ENCODE results near the gene PHC1. TPM values are rescaled to one million over a fixed set of nuclear protein-coding genes. Genes with fewer than 3 reads are reported as not detected.
A peak's percentile ranks its signal among the peaks of the same experiment; 100 is the strongest.

Gene PHC1
- total RNA-seq, 1 experiment from 2014 or later: 23.4 TPM

- H3K4me1 ChIP-seq (replicated peaks): peaks cover 8% of the 10 kb centered on the region
- peak within 1 kb of the TSS; percentile 64 for H3K4me3 ChIP-seq
- DNase-seq (ENCODE audit: low read depth in 1 of 2, low spot score in 2 of 2): peak; percentile 92 to 97
- H3K9me3 ChIP-seq (replicated peaks): no peaks in the 10 kb centered on the region
- no peaks in the 10 kb centered on the region for H3K27me3 ChIP-seq (replicated peaks)
- peak within 1 kb of the TSS; percentile 81 for H3K27ac ChIP-seq
- H3K36me3 ChIP-seq: peaks cover 19% of the 10 kb centered on the region
These were observed 35.3 kb downstream of the PHC1 start, which contains the start of gene M6PR for GRCh38 chr12:8949342-8950220. Gene M6PR (minus strand): TSS chr12:8949645. CDS start chr12:8946404, 3,241 bp downstream.

GRCh38 chr12:8950221-8950527 is 35.9 kb downstream of the PHC1 start:
- Histone ChIP-seq H3K9me3 (replicated peaks) (no peaks in the 10 kb centered on the region), H3K4me1 (replicated peaks) (peaks cover 8% of the 10 kb centered on the region), H3K27ac (peak overlapping the region; percentile 81), H3K27me3 (replicated peaks) (no peaks in the 10 kb centered on the region), H3K4me3 (peak overlapping the region; percentile 64), H3K36me3 (peaks cover 13% of the 10 kb centered on the region)
- DNase-seq (ENCODE audit: low read depth in 1 of 2, low spot score in 2 of 2): no peak

- Histone ChIP-seq H3K4me1 (replicated peaks) (peaks cover 8% of the 10 kb centered on the region), H3K27ac (no peak overlapping the region), H3K36me3 (peaks cover 6% of the 10 kb centered on the region; the same call in 1 of the 2 replicates), H3K9me3 (replicated peaks) (no peaks in the 10 kb centered on the region), H3K27me3 (replicated peaks) (no peaks in the 10 kb centered on the region), H3K4me3 (peak overlapping the region; percentile 64)
- no peak for DNase-seq (ENCODE audit: low read depth in 1 of 2, low spot score in 2 of 2)
These were observed 36.6 kb downstream of the PHC1 start for GRCh38 chr12:8950702-8951478.

GRCh38 chr12:8951744-8952143 is 37.4 kb downstream of the PHC1 start:
- H3K9me3 ChIP-seq (replicated peaks): no peaks in the 10 kb centered on the region
- H3K27ac ChIP-seq: no peak overlapping the region
- peaks cover 8% of the 10 kb centered on the region for H3K4me1 ChIP-seq (replicated peaks)
- no peak for DNase-seq (ENCODE audit: low read depth in 1 of 2, low spot score in 2 of 2)
- no peaks in the 10 kb centered on the region for H3K27me3 ChIP-seq (replicated peaks)
- H3K4me3 ChIP-seq: no peak overlapping the region
- no peaks in the 10 kb centered on the region for H3K36me3 ChIP-seq

- H3K9me3 ChIP-seq (replicated peaks): no peaks in the 10 kb centered on the region
- H3K27me3 ChIP-seq (replicated peaks): no peaks in the 10 kb centered on the region
- H3K27ac ChIP-seq: no peak overlapping the region
- H3K4me1 ChIP-seq (replicated peaks): no peaks in the 10 kb centered on the region
- no peak for DNase-seq (ENCODE audit: low read depth in 1 of 2, low spot score in 2 of 2)
- no peaks in the 10 kb centered on the region for H3K36me3 ChIP-seq
- H3K4me3 ChIP-seq: no peak overlapping the region
These were observed 39.6 kb downstream of the PHC1 start for GRCh38 chr12:8953773-8954402.

- Histone ChIP-seq H3K27ac (no peak overlapping the region), H3K27me3 (replicated peaks) (no peaks in the 10 kb centered on the region), H3K9me3 (replicated peaks) (no peaks in the 10 kb centered on the region), H3K4me1 (replicated peaks) (no peaks in the 10 kb centered on the region), H3K36me3 (no peaks in the 10 kb centered on the region), H3K4me3 (no peak overlapping the region)
- DNase-seq (ENCODE audit: low read depth in 1 of 2, low spot score in 2 of 2): no peak
These were observed 41.8 kb downstream of the PHC1 start for GRCh38 chr12:8956073-8956472.

GRCh38 chr12:8956772-8957171 is 42.5 kb downstream of the PHC1 start:
- H3K36me3 ChIP-seq: no peaks in the 10 kb centered on the region
- no peaks in the 10 kb centered on the region for H3K9me3 ChIP-seq (replicated peaks)
- no peaks in the 10 kb centered on the region for H3K27me3 ChIP-seq (replicated peaks)
- no peak overlapping the region for H3K27ac ChIP-seq
- no peak overlapping the region for H3K4me3 ChIP-seq
- DNase-seq (ENCODE audit: low read depth in 1 of 2, low spot score in 2 of 2): no peak
- H3K4me1 ChIP-seq (replicated peaks): no peaks in the 10 kb centered on the region

- H3K4me1 ChIP-seq (replicated peaks): no peaks in the 10 kb centered on the region
- H3K36me3 ChIP-seq: no peaks in the 10 kb centered on the region
- H3K9me3 ChIP-seq (replicated peaks): no peaks in the 10 kb centered on the region
- no peak overlapping the region for H3K27ac ChIP-seq
- DNase-seq (ENCODE audit: low read depth in 1 of 2, low spot score in 2 of 2): no peak
- H3K27me3 ChIP-seq (replicated peaks): no peaks in the 10 kb centered on the region
- no peak overlapping the region for H3K4me3 ChIP-seq
These were observed 43.3 kb downstream of the PHC1 start for GRCh38 chr12:8957561-8957960.

GRCh38 chr12:8958066-8958465 is 43.8 kb downstream of the PHC1 start:
- DNase-seq (ENCODE audit: low read depth in 1 of 2, low spot score in 2 of 2): no peak
- no peak overlapping the region for H3K27ac ChIP-seq
- no peaks in the 10 kb centered on the region for H3K36me3 ChIP-seq
- H3K4me3 ChIP-seq: no peak overlapping the region
- H3K27me3 ChIP-seq (replicated peaks): no peaks in the 10 kb centered on the region
- H3K9me3 ChIP-seq (replicated peaks): no peaks in the 10 kb centered on the region
- no peaks in the 10 kb centered on the region for H3K4me1 ChIP-seq (replicated peaks)

- H3K4me1 ChIP-seq (replicated peaks): no peaks in the 10 kb centered on the region
- no peaks in the 10 kb centered on the region for H3K36me3 ChIP-seq
- no peaks in the 10 kb centered on the region for H3K9me3 ChIP-seq (replicated peaks)
- no peak overlapping the region for H3K4me3 ChIP-seq
- H3K27me3 ChIP-seq (replicated peaks): no peaks in the 10 kb centered on the region
- no peak overlapping the region for H3K27ac ChIP-seq
- DNase-seq (ENCODE audit: low read depth in 1 of 2, low spot score in 2 of 2): no peak
These were observed 45.9 kb downstream of the PHC1 start for GRCh38 chr12:8960176-8960575.

GRCh38 chr12:8968761-8969160 is 54.5 kb downstream of the PHC1 start:
- Histone ChIP-seq H3K27me3 (replicated peaks) (no peaks in the 10 kb centered on the region), H3K4me3 (no peak overlapping the region), H3K9me3 (replicated peaks) (0 out of 2 replicates have a peak, but pooled peaks cover 6% of the 10 kb centered on the region), H3K27ac (no peak overlapping the region), H3K36me3 (no peaks in the 10 kb centered on the region), H3K4me1 (replicated peaks) (no peaks in the 10 kb centered on the region)
- DNase-seq (ENCODE audit: low read depth in 1 of 2, low spot score in 2 of 2): no peak

GRCh38 chr12:8969861-8970411 is 55.6 kb downstream of the PHC1 start:
- Histone ChIP-seq H3K27me3 (replicated peaks) (no peaks in the 10 kb centered on the region), H3K4me3 (no peak overlapping the region), H3K27ac (no peak overlapping the region), H3K9me3 (replicated peaks) (0 out of 2 replicates have a peak, but pooled peaks cover 6% of the 10 kb centered on the region), H3K4me1 (replicated peaks) (no peaks in the 10 kb centered on the region), H3K36me3 (no peaks in the 10 kb centered on the region)
- no peak for DNase-seq (ENCODE audit: low read depth in 1 of 2, low spot score in 2 of 2)

- Histone ChIP-seq H3K27me3 (replicated peaks) (no peaks in the 10 kb centered on the region), H3K36me3 (no peaks in the 10 kb centered on the region), H3K4me1 (replicated peaks) (no peaks in the 10 kb centered on the region), H3K27ac (no peak overlapping the region), H3K4me3 (no peak overlapping the region), H3K9me3 (replicated peaks) (0 out of 2 replicates have a peak, but pooled peaks cover 6% of the 10 kb centered on the region)
- peak in 1 of 2 experiments; percentile 29 for DNase-seq (ENCODE audit: low read depth in 1 of 2, low spot score in 2 of 2)
These were observed 56.1 kb downstream of the PHC1 start for GRCh38 chr12:8970432-8970831.
